ENCODE results near the gene PAK1.

The PAK1 gene

GRCh38 chr11:77412814-77413213 lies 61.1 kb downstream of the PAK1 start:
- TF ChIP-seq EP300 (IDR thresholded peaks at IDR 0.05; ENCODE audit: borderline replicate concordance), result no peak

GRCh38 chr11:77411717-77412441 lies 62.0 kb downstream of the PAK1 start:
- TF ChIP-seq EP300 (IDR thresholded peaks at IDR 0.05; ENCODE audit: borderline replicate concordance) (no peak), CEBPB (IDR thresholded peaks at IDR 0.05) (no peak), YY1 (IDR thresholded peaks at IDR 0.05; ENCODE audit: low read depth) (no peak), NFIC (IDR thresholded peaks at IDR 0.05) (no peak), EGR1 (IDR thresholded peaks at IDR 0.05) (no peak), CREB1 (IDR thresholded peaks at IDR 0.05; ENCODE audit: low read depth) (no peak), MAX (IDR thresholded peaks at IDR 0.05) (peak; percentile 92), TCF12 (IDR thresholded peaks at IDR 0.05; ENCODE audit: low read depth) (no peak), RAD21 (IDR thresholded peaks at IDR 0.05; ENCODE audit: low read depth) (peak; percentile 17; the same call in 1 of the 2 replicates), TEAD4 (IDR thresholded peaks at IDR 0.05) (peak; percentile 36; the same call in 1 of the 2 replicates), TAF1 (IDR thresholded peaks at IDR 0.05; ENCODE audit: low read depth) (peak; percentile 55; the same call in 1 of the 2 replicates)

- TF ChIP-seq YY1 (IDR thresholded peaks at IDR 0.05; ENCODE audit: low read depth), result no peak
- no peak for TF ChIP-seq FOXM1 (IDR thresholded peaks at IDR 0.05; ENCODE audit: borderline replicate concordance, low read depth)
- no peak for TF ChIP-seq TCF12 (IDR thresholded peaks at IDR 0.05; ENCODE audit: low read depth)
- TF ChIP-seq RAD21 (IDR thresholded peaks at IDR 0.05; ENCODE audit: low read depth), result no peak
- TF ChIP-seq ZBTB7A (IDR thresholded peaks at IDR 0.05; ENCODE audit: low read depth), result no peak
- no peak for TF ChIP-seq CREB1 (IDR thresholded peaks at IDR 0.05; ENCODE audit: low read depth)
- no peak for TF ChIP-seq EP300 (IDR thresholded peaks at IDR 0.05; ENCODE audit: borderline replicate concordance)
- TF ChIP-seq EGR1 (IDR thresholded peaks at IDR 0.05), result no peak
- no peak for TF ChIP-seq TEAD4 (IDR thresholded peaks at IDR 0.05)
- TF ChIP-seq NFIC (IDR thresholded peaks at IDR 0.05), result no peak
These were observed 62.7 kb downstream of the PAK1 start for GRCh38 chr11:77411137-77411707.

GRCh38 chr11:77410076-77410827 lies 63.6 kb downstream of the PAK1 start:
- no peak for TF ChIP-seq USF1 (IDR thresholded peaks at IDR 0.05)
- no peak for TF ChIP-seq TCF12 (IDR thresholded peaks at IDR 0.05; ENCODE audit: low read depth)
- no peak for TF ChIP-seq CREB1 (IDR thresholded peaks at IDR 0.05; ENCODE audit: low read depth)
- TF ChIP-seq MAX (IDR thresholded peaks at IDR 0.05), result no peak
- TF ChIP-seq YY1 (IDR thresholded peaks at IDR 0.05; ENCODE audit: low read depth), result no peak
- no peak for TF ChIP-seq TEAD4 (IDR thresholded peaks at IDR 0.05)
- TF ChIP-seq REST (IDR thresholded peaks at IDR 0.05; ENCODE audit: low read depth), result no peak
- TF ChIP-seq NFIC (IDR thresholded peaks at IDR 0.05), result no peak
- no peak for TF ChIP-seq EGR1 (IDR thresholded peaks at IDR 0.05)
- TF ChIP-seq RAD21 (IDR thresholded peaks at IDR 0.05; ENCODE audit: low read depth), result no peak
- TF ChIP-seq FOXM1 (IDR thresholded peaks at IDR 0.05; ENCODE audit: borderline replicate concordance, low read depth), result no peak
- no peak for TF ChIP-seq CEBPB (IDR thresholded peaks at IDR 0.05)
- no peak for TF ChIP-seq ZBTB7A (IDR thresholded peaks at IDR 0.05; ENCODE audit: low read depth)
- TF ChIP-seq EP300 (IDR thresholded peaks at IDR 0.05; ENCODE audit: borderline replicate concordance), result no peak
- no peak for TF ChIP-seq TAF1 (IDR thresholded peaks at IDR 0.05; ENCODE audit: low read depth)

GRCh38 chr11:77409046-77409445 lies 64.8 kb downstream of the PAK1 start:
- no peak for TF ChIP-seq REST (IDR thresholded peaks at IDR 0.05; ENCODE audit: low read depth)

- TF ChIP-seq MAX (IDR thresholded peaks at IDR 0.05) (0 out of 2 replicates have a peak, but pooled peaks have one; percentile 12), CEBPB (IDR thresholded peaks at IDR 0.05) (no peak), NFIC (IDR thresholded peaks at IDR 0.05) (peak; percentile 60; the same call in 1 of the 2 replicates)
These were observed 66.3 kb downstream of the PAK1 start for GRCh38 chr11:77407613-77408012.
